Measurements from ENCODE around the gene ZBTB8A.
"Not testable (repeated sequence)": the region's sequence is repeated elsewhere in the genome, so short reads cannot be mapped to it uniquely, and the experiment has no call there.

Gene ZBTB8A

GRCh38 chr1:32546611-32547010, 7.4 kb downstream of the ZBTB8A start:
- H3K9ac ChIP-seq (ENCODE audit: insufficient read length): no peak overlapping the region
- no peak for DNase-seq (ENCODE audit: low read depth, low spot score)
- H3K4me3 ChIP-seq: no peak overlapping the region
- no peak overlapping the region for H3K27ac ChIP-seq
- H3K9me3 ChIP-seq (ENCODE audit: low read depth, low read length): no peaks in the 10 kb centered on the region
- no peak for TF ChIP-seq EZH2 (IDR thresholded peaks at IDR 0.05)
- no peak for TF ChIP-seq FOXP2 (optimal IDR thresholded peaks at IDR 0.05; ENCODE audit: control extremely low read depth, extremely low read length, insufficient read depth)
- TF ChIP-seq POLR2AphosphoS5 (IDR thresholded peaks at IDR 0.05; ENCODE audit: borderline replicate concordance, low read depth, low read length): no peak
- no peaks in the 10 kb centered on the region; the same call in 1 of the 2 replicates for H3K36me3 ChIP-seq (ENCODE audit: insufficient read depth, low read length)

- TF ChIP-seq FOXP2 (optimal IDR thresholded peaks at IDR 0.05; ENCODE audit: control extremely low read depth, extremely low read length, insufficient read depth) (no peak), POLR2AphosphoS5 (IDR thresholded peaks at IDR 0.05; ENCODE audit: borderline replicate concordance, low read depth, low read length) (no peak), EZH2 (IDR thresholded peaks at IDR 0.05) (no peak)
- no peaks in the 10 kb centered on the region for H3K9me3 ChIP-seq (ENCODE audit: low read depth, low read length)
- H3K36me3 ChIP-seq (ENCODE audit: insufficient read depth, low read length): no peaks in the 10 kb centered on the region
- DNase-seq (ENCODE audit: low read depth, low spot score): no peak
- H3K4me3 ChIP-seq: no peak overlapping the region
- no peak overlapping the region for H3K27ac ChIP-seq
- H3K9ac ChIP-seq (ENCODE audit: insufficient read length): no peak overlapping the region
Observed at GRCh38 chr1:32549616-32550015, 10.4 kb downstream of the ZBTB8A start.

- H3K4me3 ChIP-seq: no peak overlapping the region
- DNase-seq (ENCODE audit: low read depth, low spot score): no peak
- no peak overlapping the region for H3K27ac ChIP-seq
- 0 out of 2 replicates have a peak, but pooled peaks cover 4% of the 10 kb centered on the region for H3K36me3 ChIP-seq (ENCODE audit: insufficient read depth, low read length)
- no peak for TF ChIP-seq FOXP2 (optimal IDR thresholded peaks at IDR 0.05; ENCODE audit: control extremely low read depth, extremely low read length, insufficient read depth)
- no peak for TF ChIP-seq POLR2AphosphoS5 (IDR thresholded peaks at IDR 0.05; ENCODE audit: borderline replicate concordance, low read depth, low read length)
- no peak for TF ChIP-seq EZH2 (IDR thresholded peaks at IDR 0.05)
- no peaks in the 10 kb centered on the region for H3K9me3 ChIP-seq (ENCODE audit: low read depth, low read length)
- no peak overlapping the region for H3K9ac ChIP-seq (ENCODE audit: insufficient read length)
Observed at GRCh38 chr1:32554288-32554687, 15.1 kb downstream of the ZBTB8A start.

- not testable (repeated sequence) for H3K9me3 ChIP-seq (ENCODE audit: low read depth, low read length); H3K9ac ChIP-seq (ENCODE audit: insufficient read length); H3K36me3 ChIP-seq (ENCODE audit: insufficient read depth, low read length); H3K4me3 ChIP-seq; DNase-seq (ENCODE audit: low read depth, low spot score); H3K27ac ChIP-seq
Observed at GRCh38 chr1:32557035-32557434, 17.8 kb downstream of the ZBTB8A start.

GRCh38 chr1:32557812-32558211, 18.6 kb downstream of the ZBTB8A start:
- H3K9ac ChIP-seq (ENCODE audit: insufficient read length): no peak overlapping the region
- H3K9me3 ChIP-seq (ENCODE audit: low read depth, low read length): no peaks in the 10 kb centered on the region
- TF ChIP-seq EZH2 (IDR thresholded peaks at IDR 0.05): no peak
- no peak for TF ChIP-seq POLR2AphosphoS5 (IDR thresholded peaks at IDR 0.05; ENCODE audit: borderline replicate concordance, low read depth, low read length)
- TF ChIP-seq FOXP2 (optimal IDR thresholded peaks at IDR 0.05; ENCODE audit: control extremely low read depth, extremely low read length, insufficient read depth): no peak
- H3K36me3 ChIP-seq (ENCODE audit: insufficient read depth, low read length): peaks cover 4% of the 10 kb centered on the region; the same call in 1 of the 2 replicates
- no peak overlapping the region for H3K27ac ChIP-seq
- no peak overlapping the region for H3K4me3 ChIP-seq
- no peak for DNase-seq (ENCODE audit: low read depth, low spot score)

- H3K27ac ChIP-seq: no peak overlapping the region
- no peaks in the 10 kb centered on the region for H3K9me3 ChIP-seq (ENCODE audit: low read depth, low read length)
- H3K36me3 ChIP-seq (ENCODE audit: insufficient read depth, low read length): no peaks in the 10 kb centered on the region
- TF ChIP-seq FOXP2 (optimal IDR thresholded peaks at IDR 0.05; ENCODE audit: control extremely low read depth, extremely low read length, insufficient read depth): no peak
- no peak for TF ChIP-seq EZH2 (IDR thresholded peaks at IDR 0.05)
- no peak for TF ChIP-seq POLR2AphosphoS5 (IDR thresholded peaks at IDR 0.05; ENCODE audit: borderline replicate concordance, low read depth, low read length)
- no peak overlapping the region for H3K9ac ChIP-seq (ENCODE audit: insufficient read length)
- no peak for DNase-seq (ENCODE audit: low read depth, low spot score)
- H3K4me3 ChIP-seq: no peak overlapping the region
Observed at GRCh38 chr1:32568929-32569328, 29.7 kb downstream of the ZBTB8A start.

GRCh38 chr1:32580348-32581017, 41.3 kb downstream of the ZBTB8A start:
- DNase-seq (ENCODE audit: low read depth, low spot score): no peak
- H3K9ac ChIP-seq (ENCODE audit: insufficient read length): no peak overlapping the region
- no peaks in the 10 kb centered on the region for H3K36me3 ChIP-seq (ENCODE audit: insufficient read depth, low read length)
- no peak overlapping the region for H3K4me3 ChIP-seq
- H3K9me3 ChIP-seq (ENCODE audit: low read depth, low read length): no peaks in the 10 kb centered on the region
- no peak for TF ChIP-seq POLR2AphosphoS5 (IDR thresholded peaks at IDR 0.05; ENCODE audit: borderline replicate concordance, low read depth, low read length)
- no peak for TF ChIP-seq EZH2 (IDR thresholded peaks at IDR 0.05)
- TF ChIP-seq FOXP2 (optimal IDR thresholded peaks at IDR 0.05; ENCODE audit: control extremely low read depth, extremely low read length, insufficient read depth): no peak
- no peak overlapping the region for H3K27ac ChIP-seq

- no peak overlapping the region for H3K27ac ChIP-seq
- no peak overlapping the region for H3K4me3 ChIP-seq
- DNase-seq (ENCODE audit: low read depth, low spot score): no peak
- peaks cover 5% of the 10 kb centered on the region; the same call in 1 of the 2 replicates for H3K36me3 ChIP-seq (ENCODE audit: insufficient read depth, low read length)
- no peaks in the 10 kb centered on the region for H3K9me3 ChIP-seq (ENCODE audit: low read depth, low read length)
- TF ChIP-seq FOXP2 (optimal IDR thresholded peaks at IDR 0.05; ENCODE audit: control extremely low read depth, extremely low read length, insufficient read depth) (no peak), POLR2AphosphoS5 (IDR thresholded peaks at IDR 0.05; ENCODE audit: borderline replicate concordance, low read depth, low read length) (no peak), EZH2 (IDR thresholded peaks at IDR 0.05) (no peak)
- H3K9ac ChIP-seq (ENCODE audit: insufficient read length): no peak overlapping the region
Observed at GRCh38 chr1:32592943-32593342, 53.7 kb downstream of the ZBTB8A start.

- TF ChIP-seq FOXP2 (optimal IDR thresholded peaks at IDR 0.05; ENCODE audit: control extremely low read depth, extremely low read length, insufficient read depth): no peak
- TF ChIP-seq POLR2AphosphoS5 (IDR thresholded peaks at IDR 0.05; ENCODE audit: borderline replicate concordance, low read depth, low read length): no peak
- TF ChIP-seq EZH2 (IDR thresholded peaks at IDR 0.05): no peak
- Histone ChIP-seq H3K9me3 (ENCODE audit: low read depth, low read length) (no peaks in the 10 kb centered on the region), H3K36me3 (ENCODE audit: insufficient read depth, low read length) (no peaks in the 10 kb centered on the region; the same call in 1 of the 2 replicates), H3K27ac (no peak overlapping the region), H3K9ac (ENCODE audit: insufficient read length) (no peak overlapping the region), H3K4me3 (no peak overlapping the region)
- no peak for DNase-seq (ENCODE audit: low read depth, low spot score)
Observed at GRCh38 chr1:32600034-32600433, 60.8 kb downstream of the ZBTB8A start.

Data from SK-N-MC (cell line).